H1 (cell line): Measurements from ENCODE around the gene DIPK1A. TPM values are rescaled to one million over a fixed set of nuclear protein-coding genes. Genes with fewer than 3 reads are reported as not detected.

Experiments used
- CEBPB ChIP-seq: IDR thresholded peaks from 2 replicates; pipeline ENCODE4 v1.6.1; 2012; ENCODE audit warnings: low read depth, low read length
- CHD7 ChIP-seq: fragments of 300-600 bp; sonication (generic); IDR thresholded peaks from 2 replicates; pipeline ENCODE4 v1.7.1; 2012; ENCODE audit warnings: low read length, moderate library complexity, mild to moderate bottlenecking, inconsistent platforms; ENCODE audit not compliant: insufficient replicate concordance
- CTCF ChIP-seq, 3 experiments: IDR thresholded peaks; 1 replicate in 2 of 3; 2 replicates in 1 of 3; pipeline versions ENCODE4 v1.5.1 to v1.6.1; 2011; ENCODE audit warnings: low read length in 3 of 3, mild to moderate bottlenecking in 3 of 3, inconsistent platforms in 2 of 3, low read depth in 1 of 3, moderate library complexity in 1 of 3; ENCODE audit not compliant: insufficient read depth in 1 of 3; ENCODE audit errors: control extremely low read depth in 1 of 3
- EGR1 ChIP-seq: IDR thresholded peaks from 2 replicates; pipeline ENCODE4 v1.6.1; 2011; ENCODE audit warnings: low read depth, low read length, borderline replicate concordance
- HDAC2 ChIP-seq, 2 experiments: fragments of 300-600 bp in 1 of 2; sonication (generic) in 1 of 2; IDR thresholded peaks; 2 replicates each; pipeline ENCODE4 v1.6.1; 2011 to 2012; ENCODE audit warnings: low read depth in 2 of 2, low read length in 2 of 2, mild to moderate bottlenecking in 2 of 2, moderate library complexity in 2 of 2, borderline replicate concordance in 1 of 2, inconsistent platforms in 1 of 2
- SP4 ChIP-seq: IDR thresholded peaks from 2 replicates; pipeline ENCODE4 v1.6.1; 2012; ENCODE audit warnings: low read length, inconsistent platforms
- polyA plus RNA-seq, 7 experiments: library from polyadenylated mRNA; depleted of rRNA in 3 of 7; stranded (reverse) in 5 of 7; unstranded in 2 of 7; fragments of >200 nt in 5 of 7; fragments of 200-250 nt in 2 of 7; gene quantifications; 1 replicate in 5 of 7; 2 replicates in 1 of 7; 4 replicates in 1 of 7; pipeline versions ENCODE4 v1.2.1 to v1.2.3, GENCODE V29; 2011 to 2013; ENCODE audit warnings: missing spikeins in 2 of 7, mixed read lengths in 2 of 7
- total RNA-seq: library from RNA; stranded (reverse); fragmentation: NEBNext Ultra II Directional; extraction: Animal tissue kit (Norgen Biotek cat#: 25700); gene quantifications from 2 replicates; pipeline ENCODE4 v1.2.1, GENCODE V29; 2021

DIPK1A gene
- total and polyA plus RNA-seq, 2 of the 8 experiments (the other 6 are each of a cell fraction or from before 2014, with no cell fraction given) = 2.5 to 5.0 TPM

DNA sequence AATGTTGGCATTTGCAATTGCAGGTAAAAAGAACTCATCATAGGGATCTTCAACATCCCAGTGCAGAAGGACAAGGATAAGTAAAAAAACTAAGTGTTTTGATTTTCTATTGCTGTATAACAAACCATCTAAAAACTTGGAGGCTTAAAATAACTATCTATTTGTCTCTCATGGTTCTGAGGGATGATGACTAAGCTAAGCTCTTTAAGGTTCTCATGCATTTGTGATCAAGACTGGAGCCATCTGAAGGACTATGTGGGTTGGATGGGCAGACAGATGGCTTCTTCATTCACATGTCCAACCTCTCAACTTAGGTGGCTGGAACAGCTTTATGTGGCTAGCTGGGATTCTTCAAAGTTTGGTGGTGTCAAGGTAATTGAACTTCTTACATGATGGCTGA lies 78.0 kb downstream of the DIPK1A start (continued):
- TF ChIP-seq CHD7 = no peak
- TF ChIP-seq CEBPB = no peak
- no peak for TF ChIP-seq CTCF (IDR thresholded peaks at IDR 0.05; ENCODE audit: control extremely low read depth in 1 of 3, insufficient read depth in 1 of 3, low read depth in 1 of 3, low read length in 3 of 3)
- TF ChIP-seq SP4 = no peak
- TF ChIP-seq HDAC2 (IDR thresholded peaks at IDR 0.05; ENCODE audit: borderline replicate concordance in 1 of 2, low read depth in 2 of 2, low read length in 2 of 2) = no peak
- no peak for TF ChIP-seq EGR1
